Liver (tissue), 9 donors: ENCODE measurements around the gene ZNF653. TPM values are rescaled to one million over a fixed set of nuclear protein-coding genes. Genes with fewer than 3 reads are reported as not detected.

Experiments
- DNase-seq: peaks from one replicate; pipeline ENCODE4 v3.0.0-alpha.2; 2017; ENCODE audit warnings: low spot score
- H3K27ac ChIP-seq, 2 donors: one replicate each; pipeline ENCODE4 v1.7.0; 2013; ENCODE audit warnings: inconsistent platforms in 2 of 2, low read length in 2 of 2, control low read depth in 1 of 2, low read depth in 1 of 2, mild to moderate bottlenecking in 1 of 2
- H3K27me3 ChIP-seq, 4 donors: one replicate each; pipeline versions ENCODE4 v1.6.1 to v1.7.0; 2013; ENCODE audit warnings: low read length in 3 of 4, inconsistent platforms in 1 of 4, mild to moderate bottlenecking in 1 of 4, moderate library complexity in 1 of 4; ENCODE audit not compliant: control insufficient read depth in 4 of 4, insufficient read depth in 4 of 4
- H3K36me3 ChIP-seq, 4 donors: one replicate each; pipeline versions ENCODE4 v1.6.1 to v1.7.0; 2013; ENCODE audit warnings: low read length in 3 of 4, mild to moderate bottlenecking in 3 of 4, low read depth in 1 of 4, moderate library complexity in 1 of 4; ENCODE audit not compliant: control insufficient read depth in 4 of 4, insufficient read depth in 3 of 4
- H3K4me1 ChIP-seq, 4 donors: one replicate each; pipeline versions ENCODE4 v1.6.1 to v1.7.0; 2013; ENCODE audit warnings: low read length in 3 of 4, mild to moderate bottlenecking in 3 of 4, moderate library complexity in 1 of 4; ENCODE audit not compliant: control insufficient read depth in 4 of 4, insufficient read depth in 4 of 4
- H3K4me3 ChIP-seq, 3 donors: one replicate each; pipeline versions ENCODE4 v1.6.1 to v1.7.0; 2013; ENCODE audit warnings: low read length in 3 of 3, control low read depth in 1 of 3, low read depth in 1 of 3, mild to moderate bottlenecking in 1 of 3
- H3K9ac ChIP-seq, 2 donors: one replicate each; pipeline ENCODE4 v1.7.0; 2013; ENCODE audit warnings: low read length in 2 of 2, mild to moderate bottlenecking in 2 of 2, moderate library complexity in 2 of 2, control low read depth in 1 of 2, low read depth in 1 of 2
- H3K9me3 ChIP-seq, 4 donors: one replicate each; pipeline versions ENCODE4 v1.6.1 to v1.7.0; 2013; ENCODE audit warnings: low read length in 3 of 4; ENCODE audit not compliant: control insufficient read depth in 4 of 4
- FOXA1 ChIP-seq: IDR thresholded peaks from 2 replicates; pipeline ENCODE4 v1.6.1; 2016; ENCODE audit warnings: antibody characterized with exemption
- HNF4A ChIP-seq, 2 donors: conservative IDR thresholded peaks; 2 replicates each; pipeline ENCODE4 v1.6.1; 2016; ENCODE audit warnings: antibody characterized with exemption in 2 of 2, mild to moderate bottlenecking in 2 of 2
- HNF4G ChIP-seq: IDR thresholded peaks from 2 replicates; pipeline ENCODE4 v1.6.1; 2016; ENCODE audit warnings: antibody characterized with exemption
- JUND ChIP-seq, 2 donors: IDR thresholded peaks; 2 replicates each; pipeline ENCODE4 v1.6.1; 2016; ENCODE audit warnings: antibody characterized with exemption in 2 of 2
- NR2F2 ChIP-seq: IDR thresholded peaks from 2 replicates; pipeline ENCODE4 v1.6.1; 2016; ENCODE audit warnings: antibody characterized with exemption
- RAD21 ChIP-seq, 2 donors: IDR thresholded peaks; 2 replicates each; pipeline ENCODE4 v1.6.1; 2016; ENCODE audit warnings: antibody characterized with exemption in 2 of 2, mild to moderate bottlenecking in 2 of 2
- REST ChIP-seq: IDR thresholded peaks from 2 replicates; pipeline ENCODE4 v1.6.1; 2016; ENCODE audit warnings: antibody characterized with exemption, mild to moderate bottlenecking
- SP1 ChIP-seq: IDR thresholded peaks from 2 replicates; pipeline ENCODE4 v1.6.1; 2018; ENCODE audit warnings: antibody characterized with exemption, mild to moderate bottlenecking
- TAF1 ChIP-seq: conservative IDR thresholded peaks from 2 replicates; pipeline ENCODE4 v1.6.1; 2016; ENCODE audit warnings: antibody characterized with exemption, mild to moderate bottlenecking
- YY1 ChIP-seq: IDR thresholded peaks from 2 replicates; pipeline ENCODE4 v1.6.1; 2016; ENCODE audit warnings: antibody characterized with exemption, mild to moderate bottlenecking
- ZBTB33 ChIP-seq: IDR thresholded peaks from 2 replicates; pipeline ENCODE4 v1.6.1; 2016; ENCODE audit warnings: antibody characterized with exemption
- WGBS: extraction: QIAGEN DNeasy Blood & Tissue Kit; methylation state at CpG from one replicate; pipeline ENCODE4 v1.1.7; 2013; 5-methylcytosine and 5-hydroxymethylcytosine counted together
- polyA plus RNA-seq, 2 donors: library from polyadenylated mRNA; stranded (reverse) in 1 of 2; unstranded in 1 of 2; fragments of 200-250 nt in 1 of 2; fragments of >200 nt in 1 of 2; fragmentation: Nextera tagmentation in 1 of 2; extraction: Ambion mirVana in 1 of 2; gene quantifications; one replicate each; pipeline versions ENCODE4 v1.2.1 to v1.2.3, GENCODE V29; 2013 to 2015
- total RNA-seq, 2 donors: library from RNA; depleted of rRNA; stranded (reverse); fragments of >200 nt; gene quantifications; one replicate each; pipeline ENCODE4 v1.2.3, GENCODE V29; 2014
- donor health status: healthy.
- donor health status: healthy.
- donor health status: healthy.
- donor health status: healthy.
- donor health status: healthy.

The ZNF653 gene
- total and polyA plus RNA-seq, 4 donors: 1.3 to 4.6 (median 3.1) TPM

- Histone ChIP-seq H3K4me3 (peak within 1 kb of the TSS in 1 of 3 donors; percentile 7), H3K4me1 (peaks cover 13 to 20% (median 14%) of the 10 kb centered on the region in 4 donors), H3K27ac (no peak within 1 kb of the TSS), H3K9ac (no peak within 1 kb of the TSS), H3K9me3 (no peaks in the 10 kb centered on the region), H3K27me3 (peaks cover 0 to 3% (median 0%) of the 10 kb centered on the region in 4 donors), H3K36me3 (peaks cover 0 to 5% (median 0%) of the 10 kb centered on the region in 4 donors)
- whole genome bisulfite sequencing: 17% methylated on average over 77 of the region's 77 CpGs
- TF ChIP-seq FOXA1 (no peak), SP1 (no peak), YY1 (no peak), TAF1 (no peak)
- no peak for DNase-seq
Observed at GRCh38 chr19:11480715-11481533, 24.7 kb downstream of the ZNF653 start, which contains the start of gene ELAVL3. ELAVL3 (minus strand) TSS chr19:11481046; CDS start chr19:11480608, 438 bp downstream.

GRCh38 chr19:11479898-11480714, 25.5 kb downstream of the ZNF653 start:
- no peak overlapping the region for H3K27ac ChIP-seq
- TF ChIP-seq ZBTB33 (no peak), HNF4A (conservative IDR thresholded peaks at IDR 0.05) (no peak), RAD21 (IDR thresholded peaks at IDR 0.05) (no peak), TAF1 (no peak), HNF4G (no peak), FOXA1 (no peak), REST (no peak), NR2F2 (no peak), JUND (IDR thresholded peaks at IDR 0.05) (no peak)
- no peak overlapping the region for H3K9ac ChIP-seq
- no peaks in the 10 kb centered on the region for H3K9me3 ChIP-seq
- 10% methylated on average over 86 of the region's 86 CpGs for WGBS
- peaks cover 0 to 3% (median 0%) of the 10 kb centered on the region in 4 donors for H3K27me3 ChIP-seq
- H3K36me3 ChIP-seq: peaks cover 0 to 5% (median 0%) of the 10 kb centered on the region in 4 donors
- no peak for DNase-seq
- H3K4me1 ChIP-seq: peaks cover 6 to 12% (median 9%) of the 10 kb centered on the region in 4 donors
- peak overlapping the region in 1 of 3 donors; percentile 7 for H3K4me3 ChIP-seq
